Stimulated activated CD4-positive, alpha-beta T cell treated with anti-CD3 and anti-CD28 coated beads, Interleukin-1b, Interleukin-23, amount 100 ng/mL, for 1 hour (primary cell): ENCODE data around the gene FNDC7.
A peak's percentile ranks its signal among the peaks of the same experiment; 100 is the strongest.
"Not testable (repeated sequence)": the region's sequence is repeated elsewhere in the genome, so short reads cannot be mapped to it uniquely, and the experiment has no call there.

Experiments used
- DNase-seq, 2 donors: peaks; one replicate each; pipeline ENCODE4 v3.0.0-alpha.2; 2020; ENCODE audit warnings: low read depth in 2 of 2

FNDC7 gene

GRCh38 chr1:108699375-108700332 is 13.1 kb upstream of the FNDC7 start:
- no peak for DNase-seq

- DNase-seq: no peak
Observed at GRCh38 chr1:108701176-108701849, 11.4 kb upstream of the FNDC7 start.

GRCh38 chr1:108702109-108702508 is 10.6 kb upstream of the FNDC7 start:
- not testable (repeated sequence) for DNase-seq

GRCh38 chr1:108703939-108704338 is 8.8 kb upstream of the FNDC7 start:
- DNase-seq: no peak

- DNase-seq: no peak
Observed at GRCh38 chr1:108704496-108704895, 8.2 kb upstream of the FNDC7 start.

GRCh38 chr1:108706643-108707042 is 6.1 kb upstream of the FNDC7 start:
- no peak for DNase-seq

GRCh38 chr1:108708691-108709660 is 3.7 kb upstream of the FNDC7 start:
- peak in 1 of 2 donors; percentile 19 for DNase-seq

- no peak for DNase-seq
Observed at GRCh38 chr1:108715932-108716331, 3.2 kb downstream of the FNDC7 start.

- no peak for DNase-seq
Observed at GRCh38 chr1:108716437-108717230, 3.9 kb downstream of the FNDC7 start.

- DNase-seq: no peak
Observed at GRCh38 chr1:108717774-108718316, 5.1 kb downstream of the FNDC7 start.

GRCh38 chr1:108718927-108719655 is 6.4 kb downstream of the FNDC7 start:
- no peak for DNase-seq

- DNase-seq: no peak
Observed at GRCh38 chr1:108719656-108720435, 7.1 kb downstream of the FNDC7 start.

- no peak for DNase-seq
Observed at GRCh38 chr1:108722292-108722691, 9.6 kb downstream of the FNDC7 start.

- DNase-seq: no peak
Observed at GRCh38 chr1:108725906-108726305, 13.2 kb downstream of the FNDC7 start.

GRCh38 chr1:108728327-108728923 is 15.7 kb downstream of the FNDC7 start:
- no peak for DNase-seq

GRCh38 chr1:108729481-108729880 is 16.8 kb downstream of the FNDC7 start:
- no peak for DNase-seq

GRCh38 chr1:108732398-108732797 is 19.7 kb downstream of the FNDC7 start:
- no peak for DNase-seq

GRCh38 chr1:108734171-108734865 is 21.6 kb downstream of the FNDC7 start:
- no peak for DNase-seq
